Neuron (in vitro differentiated cells): Measurements from ENCODE around the gene TUNAR.

ENCODE experiments used
- H2AFZ ChIP-seq: one replicate; pipeline ENCODE4 v1.6.1; 2013; ENCODE audit warnings: low read depth, mild to moderate bottlenecking, inconsistent platforms, low read length, moderate library complexity
- H3K27me3 ChIP-seq: one replicate; pipeline ENCODE4 v1.6.1; 2013; ENCODE audit warnings: low read length; ENCODE audit not compliant: insufficient read depth
- H3K36me3 ChIP-seq: one replicate; pipeline ENCODE4 v1.6.1; 2013; ENCODE audit warnings: low read length; ENCODE audit not compliant: insufficient read depth
- H3K4me1 ChIP-seq: one replicate; pipeline ENCODE4 v1.6.1; 2013; ENCODE audit warnings: low read length; ENCODE audit not compliant: insufficient read depth
- H3K4me3 ChIP-seq: 2 replicates; pipeline ENCODE4 v1.5.1; 2013; ENCODE audit warnings: mild to moderate bottlenecking, low read length, moderate library complexity
- H3K9me3 ChIP-seq: one replicate; pipeline ENCODE4 v1.6.1; 2013; ENCODE audit warnings: low read length

Gene TUNAR

DNA sequence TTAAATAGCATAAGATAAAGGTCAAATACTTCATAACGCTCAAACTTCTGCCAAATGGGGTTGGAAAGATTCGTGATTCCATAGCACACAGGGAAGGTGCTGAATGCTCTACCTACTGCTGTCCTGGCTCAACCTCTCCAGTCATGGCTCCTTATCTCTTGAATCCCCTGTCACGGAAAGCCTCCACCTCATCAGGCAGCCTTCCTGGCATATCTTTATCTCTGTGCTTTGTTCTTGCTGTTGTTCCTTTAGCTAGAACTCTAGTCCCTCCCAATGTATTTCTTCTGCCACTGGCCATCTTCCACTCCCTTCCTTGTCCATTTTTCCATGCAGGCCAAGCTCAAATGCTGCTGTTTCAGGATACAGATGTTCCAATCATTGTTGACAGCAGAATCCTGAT is 26.9 kb upstream of the TUNAR start:
- Histone ChIP-seq H3K36me3 (no peaks in the 10 kb centered on the region), H2AFZ (no peak overlapping the region), H3K27me3 (peaks cover 9% of the 10 kb centered on the region), H3K4me3 (no peak overlapping the region), H3K4me1 (no peaks in the 10 kb centered on the region), H3K9me3 (no peaks in the 10 kb centered on the region)

DNA sequence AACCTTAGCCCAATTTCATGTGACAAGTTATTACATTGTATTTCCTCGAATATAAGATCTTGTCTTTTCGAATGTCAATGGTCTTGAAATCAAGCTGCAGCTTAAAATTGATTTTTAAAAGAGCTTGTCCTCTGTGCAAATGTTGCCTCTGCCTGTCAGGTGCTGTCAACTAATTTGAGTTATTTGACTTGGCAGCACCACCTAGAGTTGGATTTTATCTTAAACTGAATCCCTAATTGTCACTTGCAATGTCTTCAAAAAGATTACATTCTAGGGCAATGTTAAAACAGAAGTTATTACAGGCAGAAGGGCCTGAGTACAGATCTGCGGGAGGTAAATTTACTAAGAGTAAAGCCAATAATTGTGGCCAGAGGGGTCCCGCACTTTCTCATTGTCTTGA is 26.2 kb upstream of the TUNAR start:
- H3K27me3 ChIP-seq = peaks cover 9% of the 10 kb centered on the region
- H3K9me3 ChIP-seq = no peaks in the 10 kb centered on the region
- H2AFZ ChIP-seq = no peak overlapping the region
- no peaks in the 10 kb centered on the region for H3K36me3 ChIP-seq
- H3K4me3 ChIP-seq = no peak overlapping the region
- H3K4me1 ChIP-seq = no peaks in the 10 kb centered on the region

DNA sequence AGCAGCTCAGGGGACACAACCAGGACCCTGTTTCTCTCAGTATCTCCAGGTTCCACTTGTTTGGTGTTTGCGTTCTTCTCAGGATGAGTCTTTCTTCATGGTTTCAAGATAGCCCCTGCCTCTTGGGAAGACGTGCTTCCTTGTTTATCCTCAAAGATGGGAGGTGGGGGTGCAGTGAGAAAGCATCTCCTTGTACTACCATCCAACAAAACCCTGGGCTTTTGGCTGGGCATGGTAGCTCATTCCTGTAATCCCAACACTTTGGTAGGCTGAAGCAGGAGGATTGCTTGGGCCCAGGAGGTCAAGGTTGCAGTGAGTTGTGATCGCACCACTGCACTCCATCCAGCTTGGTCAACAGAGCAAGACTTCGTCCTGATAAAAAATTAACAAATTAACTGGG is 21.0 kb upstream of the TUNAR start:
- H3K27me3 ChIP-seq = peaks cover 7% of the 10 kb centered on the region
- H3K4me1 ChIP-seq = no peaks in the 10 kb centered on the region
- H3K4me3 ChIP-seq = no peak overlapping the region
- no peaks in the 10 kb centered on the region for H3K9me3 ChIP-seq
- H3K36me3 ChIP-seq = no peaks in the 10 kb centered on the region
- no peak overlapping the region for H2AFZ ChIP-seq

DNA sequence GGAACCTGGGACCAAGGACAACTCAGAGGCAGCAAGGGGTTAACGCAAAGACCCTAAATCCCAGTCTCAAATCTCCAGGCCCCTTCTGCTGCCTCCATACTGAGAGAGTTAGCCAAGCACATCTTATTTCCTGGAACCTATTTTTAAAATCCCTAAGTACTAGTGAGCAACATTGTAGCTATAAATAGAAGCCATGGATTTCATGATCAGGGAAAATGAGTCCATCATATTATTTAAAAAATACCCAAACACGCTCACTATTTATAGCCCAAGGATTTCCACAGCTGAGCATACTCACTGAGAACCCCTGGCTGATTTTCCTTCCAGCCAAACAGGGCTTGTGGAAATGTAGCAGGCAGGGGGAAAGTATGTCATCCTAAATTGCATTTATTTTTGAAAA is 19.4 kb upstream of the TUNAR start:
- Histone ChIP-seq H2AFZ (no peak overlapping the region), H3K36me3 (no peaks in the 10 kb centered on the region), H3K27me3 (peaks cover 7% of the 10 kb centered on the region), H3K9me3 (no peaks in the 10 kb centered on the region), H3K4me3 (no peak overlapping the region), H3K4me1 (no peaks in the 10 kb centered on the region)

DNA sequence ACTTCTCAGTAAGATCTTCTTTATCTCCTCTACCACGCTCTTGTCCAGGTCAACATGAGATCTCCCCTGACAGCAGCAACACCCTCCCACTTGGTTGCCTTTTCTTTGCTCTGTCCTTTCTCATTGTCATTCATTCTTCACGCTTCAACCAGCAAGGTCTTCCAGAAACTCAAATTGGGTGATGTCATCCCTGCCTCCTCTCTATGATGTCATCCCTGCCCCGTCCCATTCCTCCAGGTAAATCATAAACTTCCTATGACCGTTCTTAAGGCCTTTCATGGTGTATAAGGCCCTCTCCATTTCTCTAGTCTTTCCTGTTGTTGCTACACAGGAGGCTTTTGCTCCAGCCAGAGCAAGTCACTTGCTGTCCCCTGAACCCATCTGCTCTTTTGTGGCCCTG is 17.7 kb upstream of the TUNAR start:
- H3K27me3 ChIP-seq = peaks cover 11% of the 10 kb centered on the region
- H3K4me1 ChIP-seq = no peaks in the 10 kb centered on the region
- no peaks in the 10 kb centered on the region for H3K9me3 ChIP-seq
- H2AFZ ChIP-seq = no peak overlapping the region
- H3K36me3 ChIP-seq = no peaks in the 10 kb centered on the region
- no peak overlapping the region for H3K4me3 ChIP-seq

DNA sequence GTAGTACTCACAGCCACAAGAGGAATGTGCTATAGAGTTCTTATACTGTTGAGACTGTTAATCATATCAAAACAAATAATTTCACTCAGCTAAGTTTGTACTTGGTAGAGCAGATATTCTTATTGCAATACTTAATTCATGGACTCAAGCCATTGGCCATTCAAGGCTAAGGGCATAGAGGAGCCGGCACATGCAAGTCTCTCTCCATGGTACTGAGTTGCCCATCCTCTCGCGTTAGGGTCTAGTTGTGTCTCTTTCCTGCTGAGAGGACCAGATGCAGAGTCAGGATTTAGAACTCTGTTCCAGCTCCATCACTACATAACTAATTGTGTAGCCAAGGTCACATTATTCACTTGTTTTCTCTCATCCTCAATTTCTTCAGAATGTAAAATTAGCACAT is 14.4 kb upstream of the TUNAR start:
- H2AFZ ChIP-seq = no peak overlapping the region
- H3K27me3 ChIP-seq = peaks cover 15% of the 10 kb centered on the region
- H3K4me1 ChIP-seq = no peaks in the 10 kb centered on the region
- H3K4me3 ChIP-seq = no peak overlapping the region
- H3K9me3 ChIP-seq = no peaks in the 10 kb centered on the region
- no peaks in the 10 kb centered on the region for H3K36me3 ChIP-seq

DNA sequence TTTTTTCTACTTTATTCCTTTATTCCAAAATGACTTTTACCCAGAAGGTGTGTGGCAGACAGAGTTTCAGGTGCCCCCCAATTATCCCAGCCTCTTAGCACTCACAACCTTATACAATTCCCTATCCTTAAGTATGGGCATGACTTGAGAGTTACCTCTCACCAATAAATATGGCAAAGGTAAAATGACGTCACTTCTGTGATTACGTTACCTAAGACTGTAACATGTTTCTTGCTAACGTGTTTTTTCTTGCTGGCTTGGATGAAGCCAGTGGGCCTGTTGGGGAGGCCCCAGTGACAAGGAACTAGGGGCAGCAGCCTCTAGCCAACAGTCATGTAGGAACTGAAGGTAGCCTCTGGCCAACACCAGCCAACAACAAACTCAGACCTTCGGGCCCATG is 13.3 kb upstream of the TUNAR start:
- Histone ChIP-seq H3K4me3 (no peak overlapping the region), H3K9me3 (no peaks in the 10 kb centered on the region), H2AFZ (no peak overlapping the region), H3K36me3 (no peaks in the 10 kb centered on the region), H3K4me1 (no peaks in the 10 kb centered on the region), H3K27me3 (peaks cover 15% of the 10 kb centered on the region)

DNA sequence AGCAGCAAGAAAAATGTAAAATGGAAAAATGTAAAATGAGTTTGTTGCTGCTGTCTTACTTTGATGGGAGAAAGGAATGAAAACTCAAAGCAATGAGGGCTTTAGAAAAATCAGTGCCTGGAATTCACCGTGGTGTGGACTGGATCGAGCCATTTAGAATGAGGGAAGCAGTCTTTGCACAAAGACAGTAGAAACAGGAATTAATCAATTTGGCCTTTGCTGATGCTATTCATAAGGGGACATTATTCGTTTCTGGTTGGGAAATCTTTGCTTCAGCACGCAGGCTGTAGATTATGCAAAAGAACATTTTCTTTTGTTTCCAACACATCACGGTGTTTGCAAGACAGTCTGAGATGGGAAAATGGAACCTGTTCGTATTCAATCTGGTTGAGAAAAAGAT is 6.9 kb upstream of the TUNAR start:
- Histone ChIP-seq H3K27me3 (peaks cover 6% of the 10 kb centered on the region), H2AFZ (no peak overlapping the region), H3K4me3 (no peak overlapping the region), H3K36me3 (no peaks in the 10 kb centered on the region), H3K4me1 (peaks cover 2% of the 10 kb centered on the region), H3K9me3 (no peaks in the 10 kb centered on the region)

DNA sequence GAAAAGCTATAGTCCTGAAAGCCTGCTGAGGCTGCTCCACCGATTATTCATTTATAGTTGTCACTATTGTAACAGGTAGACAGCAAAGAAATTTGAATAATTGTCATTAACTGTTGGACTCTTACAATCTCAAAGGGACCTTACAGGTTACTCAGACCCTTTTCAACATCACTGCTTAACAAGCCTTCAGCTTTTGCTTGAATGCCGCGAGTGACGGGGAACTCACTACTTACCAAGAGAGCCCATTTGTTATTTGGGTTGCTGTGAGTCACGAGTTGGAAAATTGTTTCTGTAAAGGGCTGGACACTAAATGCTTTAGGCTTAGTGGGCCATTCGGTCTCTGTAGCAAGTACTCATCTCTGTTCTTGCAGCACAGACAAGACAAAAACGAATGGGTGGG is 5.9 kb upstream of the TUNAR start:
- H3K4me3 ChIP-seq = no peak overlapping the region
- peaks cover 2% of the 10 kb centered on the region for H3K4me1 ChIP-seq
- H3K36me3 ChIP-seq = no peaks in the 10 kb centered on the region
- H3K9me3 ChIP-seq = no peaks in the 10 kb centered on the region
- H2AFZ ChIP-seq = no peak overlapping the region
- H3K27me3 ChIP-seq = peaks cover 3% of the 10 kb centered on the region

DNA sequence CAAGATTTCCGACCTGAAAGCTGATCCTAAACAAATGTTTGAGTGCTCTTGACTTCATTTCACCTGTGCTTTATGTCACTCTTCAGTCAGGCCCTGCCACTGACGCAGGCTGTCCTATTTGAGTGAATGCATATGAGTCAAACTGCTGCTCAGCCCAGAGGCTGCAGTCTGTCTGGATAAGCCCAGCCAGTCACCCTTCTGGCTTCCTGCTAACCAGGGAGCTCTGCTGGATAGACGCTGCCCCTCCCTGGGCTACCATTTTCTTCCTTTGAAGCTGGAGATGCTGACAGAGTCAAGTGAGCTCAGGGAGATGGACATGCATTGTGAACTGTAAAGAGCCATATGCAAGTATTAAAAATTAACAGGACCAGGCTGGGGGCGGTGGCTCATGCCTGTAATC is 5.1 kb upstream of the TUNAR start:
- Histone ChIP-seq H2AFZ (no peak overlapping the region), H3K4me1 (peaks cover 2% of the 10 kb centered on the region), H3K9me3 (no peaks in the 10 kb centered on the region), H3K4me3 (no peak overlapping the region), H3K27me3 (no peaks in the 10 kb centered on the region), H3K36me3 (no peaks in the 10 kb centered on the region)

DNA sequence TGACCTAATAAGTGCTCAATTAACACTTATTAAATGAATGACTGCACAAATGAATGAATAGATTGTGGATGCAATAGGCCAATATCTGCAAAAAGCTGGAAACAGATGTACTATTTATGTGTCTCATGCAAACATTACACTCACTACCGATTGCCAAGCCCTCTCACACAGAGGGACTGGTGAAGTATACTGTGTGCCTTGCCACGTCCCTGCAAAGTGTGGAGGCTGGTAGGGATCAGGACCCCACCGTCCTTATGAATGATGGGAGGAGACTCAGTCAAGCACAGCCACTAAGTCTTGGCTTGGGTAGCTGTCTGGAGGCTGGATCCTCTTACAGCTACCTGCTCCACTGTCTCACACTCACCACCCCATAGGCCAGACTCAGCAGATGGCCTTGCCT is 3.9 kb upstream of the TUNAR start:
- Histone ChIP-seq H3K9me3 (no peaks in the 10 kb centered on the region), H3K27me3 (no peaks in the 10 kb centered on the region), H2AFZ (no peak overlapping the region), H3K4me1 (peaks cover 9% of the 10 kb centered on the region), H3K36me3 (no peaks in the 10 kb centered on the region), H3K4me3 (no peak overlapping the region)

DNA sequence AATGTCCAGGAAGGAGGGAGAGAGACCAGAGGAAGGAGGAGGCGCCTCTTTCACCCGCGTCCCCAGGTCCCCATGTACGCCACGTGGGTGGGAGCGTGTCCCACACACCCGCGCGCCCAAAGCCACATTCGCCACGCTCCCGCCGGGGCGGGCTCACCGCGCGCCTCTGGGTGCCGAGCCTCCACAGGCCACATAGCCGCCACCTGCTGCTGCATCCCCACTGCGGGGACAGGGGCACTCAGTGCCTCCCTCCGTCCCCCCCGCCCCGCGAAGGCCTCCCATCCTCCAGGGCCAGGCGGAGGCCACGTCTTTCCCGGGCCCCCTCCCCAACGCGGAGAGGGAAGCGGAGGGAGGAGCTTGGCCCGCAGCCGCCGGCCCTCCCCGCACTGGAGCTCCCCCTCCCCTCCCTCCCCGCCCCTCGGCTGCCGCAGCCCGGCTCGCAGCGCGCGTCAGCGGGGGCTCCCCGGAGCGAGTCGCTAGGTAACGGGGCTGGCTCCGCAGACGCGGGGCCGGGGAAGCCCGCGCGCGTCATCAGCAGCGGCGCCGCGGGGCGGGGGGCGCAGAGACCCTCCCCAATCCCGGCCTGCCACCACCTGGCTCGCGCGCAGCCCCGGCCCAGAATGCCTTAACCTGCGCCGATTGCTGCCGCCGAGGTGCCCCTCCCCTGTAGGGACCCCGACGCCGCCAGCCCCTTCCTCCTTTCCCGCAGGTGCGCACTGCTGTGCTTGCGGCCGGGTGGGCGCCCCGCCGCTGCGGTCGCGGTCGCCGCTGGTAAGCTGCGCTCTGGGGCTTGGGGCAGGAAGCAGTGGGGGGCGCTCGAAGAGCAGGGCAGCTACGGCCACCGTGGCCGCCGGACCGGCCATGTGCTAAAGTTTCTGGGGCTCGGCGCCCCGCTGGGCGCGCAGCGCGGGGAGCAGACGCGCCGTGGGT is 536 bp upstream of the TUNAR start:
- peaks cover 22% of the 10 kb centered on the region for H3K4me1 ChIP-seq
- H3K36me3 ChIP-seq = no peaks in the 10 kb centered on the region
- peak overlapping the region; percentile 94 for H2AFZ ChIP-seq
- H3K4me3 ChIP-seq = peak overlapping the region; percentile 67
- peaks cover 2% of the 10 kb centered on the region for H3K9me3 ChIP-seq
- no peaks in the 10 kb centered on the region for H3K27me3 ChIP-seq

DNA sequence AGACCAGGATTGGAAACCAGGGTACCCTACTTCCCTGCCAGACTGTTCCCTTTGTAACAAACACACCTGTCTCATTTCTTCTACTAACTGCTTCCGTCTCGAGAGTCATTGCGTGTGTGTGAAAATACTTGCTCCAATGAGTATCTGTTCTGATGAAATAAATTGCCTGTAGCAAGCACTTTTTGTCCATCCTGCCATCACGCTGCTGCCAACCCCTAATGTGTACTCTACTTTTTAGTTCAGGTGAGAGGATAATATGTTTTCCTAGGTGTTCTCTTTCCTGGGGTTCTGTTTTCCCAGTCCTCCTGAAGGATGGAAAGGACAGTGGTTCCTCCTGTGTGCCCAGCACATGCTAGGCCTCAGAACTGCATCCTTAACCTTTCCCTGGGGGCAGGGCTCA is 1.0 kb downstream of the TUNAR start:
- Histone ChIP-seq H2AFZ (peak overlapping the region; percentile 94), H3K27me3 (no peaks in the 10 kb centered on the region), H3K4me1 (peaks cover 22% of the 10 kb centered on the region), H3K4me3 (peak overlapping the region; percentile 67), H3K36me3 (peaks cover 7% of the 10 kb centered on the region), H3K9me3 (peaks cover 2% of the 10 kb centered on the region)

DNA sequence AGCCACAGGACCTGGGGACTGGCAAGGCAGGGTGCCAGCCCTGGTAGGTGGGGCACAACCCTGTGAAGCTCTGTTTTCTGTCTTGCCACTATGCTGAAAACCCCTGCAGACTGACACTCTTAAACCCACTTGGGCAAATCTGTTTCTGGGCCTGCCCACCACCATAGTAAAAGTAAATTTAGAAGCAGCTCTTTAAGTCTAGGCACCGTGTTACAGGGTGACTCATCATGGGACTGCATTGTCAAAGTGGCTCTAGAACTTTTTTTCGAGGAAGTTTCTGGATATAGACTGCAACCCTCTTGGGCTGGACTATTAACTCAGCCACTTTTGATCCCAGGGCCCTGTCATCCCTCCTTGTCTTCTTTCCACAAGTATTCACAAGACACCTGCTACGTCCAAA is 7.7 kb downstream of the TUNAR start:
- H3K4me1 ChIP-seq = peaks cover 12% of the 10 kb centered on the region

More for the DNA sequence above, 7.7 kb downstream of the TUNAR start:
- H3K4me3 ChIP-seq = no peak overlapping the region
- H3K36me3 ChIP-seq = peaks cover 9% of the 10 kb centered on the region
- H3K9me3 ChIP-seq = peaks cover 2% of the 10 kb centered on the region
- H2AFZ ChIP-seq = no peak overlapping the region
- H3K27me3 ChIP-seq = no peaks in the 10 kb centered on the region
